Colonic mucosa (tissue), 4 donors: Measurements from ENCODE around the gene CD79B. TPM values are rescaled to one million over a fixed set of nuclear protein-coding genes. Genes with fewer than 3 reads are reported as not detected.

Experiments
- DNase-seq: peaks from one replicate; pipeline ENCODE4 v3.0.0-alpha.2; 2020
- H3K27ac ChIP-seq: fragments of 200-600 bp; one replicate; pipeline ENCODE4 v1.8.0; 2021
- H3K27me3 ChIP-seq: fragments of 200-600 bp; one replicate; pipeline ENCODE4 v1.8.0; 2021
- H3K36me3 ChIP-seq: fragments of 200-600 bp; one replicate; pipeline ENCODE4 v1.8.0; 2021
- H3K4me1 ChIP-seq: fragments of 200-600 bp; one replicate; pipeline ENCODE4 v1.8.0; 2021; ENCODE audit warnings: mild to moderate bottlenecking
- H3K4me3 ChIP-seq: fragments of 200-600 bp; one replicate; pipeline ENCODE4 v1.8.0; 2021
- H3K9ac ChIP-seq, 2 donors: one replicate each; pipeline ENCODE4 v1.7.0; 2013; ENCODE audit warnings: control low read depth in 2 of 2, low read depth in 2 of 2, low read length in 2 of 2
- H3K9me3 ChIP-seq: fragments of 200-600 bp; one replicate; pipeline ENCODE4 v1.8.0; 2021
- intact Hi-C: fragments of 100-400 bp; cut with DNase I; formaldehyde crosslinking; loops from one replicate; pipeline ENCODE4 v1.14.1; 2022
- total RNA-seq, 2 donors: library from RNA; stranded (reverse); fragmentation: NEBNext Ultra II Directional in 1 of 2; extraction: Animal tissue kit (Norgen Biotek cat#: 25700) in 1 of 2; gene quantifications; one replicate each; pipeline ENCODE4 v1.2.1, GENCODE V29; 2021
- TF ChIP-seq, protein P1 (sequence below): fragments of 200-600 bp; IDR thresholded peaks from one replicate; pipeline ENCODE4 v1.8.0; 2022; ENCODE audit warnings: antibody characterized with exemption, mild to moderate bottlenecking
- donor health status: healthy.
- donor health status: DM: no; HTN: no; CAD: no.
- donor health status: DM: no; HTN: no; CAD: no.

The CD79B gene
- total RNA-seq, 2 donors from 2014 or later, result 1.5 to 1.7 TPM

DNA sequence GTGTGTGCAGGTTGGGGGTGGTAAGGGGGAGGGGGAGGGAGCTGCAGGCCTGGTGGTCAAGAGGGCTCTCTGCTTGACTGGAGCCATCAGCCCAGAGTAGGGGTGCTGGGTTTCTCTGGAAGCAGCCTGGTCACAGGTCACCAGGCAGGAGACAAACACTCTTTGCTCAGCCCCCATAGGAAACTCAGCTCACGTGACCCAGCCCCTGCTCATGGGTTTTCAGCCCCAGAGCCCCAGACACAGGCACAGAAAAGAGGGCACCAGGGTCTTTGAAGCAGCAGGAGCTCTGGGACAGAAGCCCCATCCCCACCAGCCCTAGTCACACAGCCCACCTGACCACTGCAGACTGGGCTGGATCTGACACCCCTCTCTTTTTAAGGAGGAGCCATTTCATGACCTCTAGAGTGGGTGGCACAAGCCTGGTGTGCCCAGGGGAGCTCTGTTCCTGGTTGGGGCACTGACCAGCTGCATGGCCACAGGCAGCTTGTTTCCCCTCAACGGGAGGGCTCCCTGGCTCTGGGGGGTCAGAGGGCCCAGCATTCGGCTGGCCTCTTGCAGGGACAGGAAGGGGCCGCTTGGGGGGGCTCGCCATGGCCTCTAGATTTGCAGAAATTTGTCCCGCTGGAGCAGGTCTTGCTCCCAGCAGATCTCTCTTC lies 13.8 kb upstream of the CD79B start:
- H3K4me3 ChIP-seq, result no peak overlapping the region
- intact Hi-C loops, result no loop called here
- H3K27ac ChIP-seq, result no peak overlapping the region
- no peak overlapping the region for H3K9ac ChIP-seq
- TF ChIP-seq, protein P1, sequence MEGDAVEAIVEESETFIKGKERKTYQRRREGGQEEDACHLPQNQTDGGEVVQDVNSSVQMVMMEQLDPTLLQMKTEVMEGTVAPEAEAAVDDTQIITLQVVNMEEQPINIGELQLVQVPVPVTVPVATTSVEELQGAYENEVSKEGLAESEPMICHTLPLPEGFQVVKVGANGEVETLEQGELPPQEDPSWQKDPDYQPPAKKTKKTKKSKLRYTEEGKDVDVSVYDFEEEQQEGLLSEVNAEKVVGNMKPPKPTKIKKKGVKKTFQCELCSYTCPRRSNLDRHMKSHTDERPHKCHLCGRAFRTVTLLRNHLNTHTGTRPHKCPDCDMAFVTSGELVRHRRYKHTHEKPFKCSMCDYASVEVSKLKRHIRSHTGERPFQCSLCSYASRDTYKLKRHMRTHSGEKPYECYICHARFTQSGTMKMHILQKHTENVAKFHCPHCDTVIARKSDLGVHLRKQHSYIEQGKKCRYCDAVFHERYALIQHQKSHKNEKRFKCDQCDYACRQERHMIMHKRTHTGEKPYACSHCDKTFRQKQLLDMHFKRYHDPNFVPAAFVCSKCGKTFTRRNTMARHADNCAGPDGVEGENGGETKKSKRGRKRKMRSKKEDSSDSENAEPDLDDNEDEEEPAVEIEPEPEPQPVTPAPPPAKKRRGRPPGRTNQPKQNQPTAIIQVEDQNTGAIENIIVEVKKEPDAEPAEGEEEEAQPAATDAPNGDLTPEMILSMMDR, result no peak
- DNase-seq, result no peak
- H3K4me1 ChIP-seq, result no peaks in the 10 kb centered on the region
- no peaks in the 10 kb centered on the region for H3K36me3 ChIP-seq
- no peaks in the 10 kb centered on the region for H3K9me3 ChIP-seq
- H3K27me3 ChIP-seq, result no peaks in the 10 kb centered on the region

DNA sequence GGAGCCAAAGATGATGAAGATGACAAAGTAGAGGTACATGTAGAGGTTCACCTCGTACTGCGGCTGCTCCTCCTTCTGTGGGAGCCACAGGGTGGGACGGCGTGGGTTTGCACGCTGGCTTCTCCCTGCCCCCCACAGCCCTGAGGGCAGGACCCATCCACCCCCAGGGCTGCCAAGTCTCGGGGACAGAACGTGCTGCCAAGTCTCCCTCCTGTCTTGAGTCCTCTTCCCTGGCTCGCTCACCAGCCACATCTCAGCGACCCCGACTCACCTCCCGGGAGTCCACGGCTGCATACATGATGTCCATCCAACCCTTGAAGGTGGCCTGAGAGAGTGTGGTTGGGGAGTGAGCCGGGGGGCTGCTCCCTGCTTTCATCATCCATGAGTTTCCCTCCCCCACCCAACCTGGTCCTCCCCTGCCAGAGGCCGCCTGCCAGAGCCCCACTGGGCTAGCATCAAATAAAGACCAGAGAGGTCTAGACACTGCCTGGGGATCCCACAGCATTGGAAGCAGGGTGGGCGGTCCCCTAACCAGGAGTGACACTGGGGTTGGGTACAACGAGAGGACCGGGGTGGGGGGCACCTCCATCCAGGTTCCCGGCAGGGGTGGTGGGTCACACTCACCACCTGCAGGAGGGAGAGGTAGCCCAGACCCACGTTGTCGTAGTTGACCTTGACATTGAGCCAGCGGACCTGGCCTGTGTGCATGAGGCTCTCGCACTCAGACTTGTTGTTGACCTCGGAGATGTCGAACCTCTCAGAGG lies 12.8 kb upstream of the CD79B start:
- no peak for DNase-seq
- H3K27me3 ChIP-seq, result no peaks in the 10 kb centered on the region
- intact Hi-C loops, result no loop called here
- no peaks in the 10 kb centered on the region for H3K9me3 ChIP-seq
- H3K9ac ChIP-seq, result no peak overlapping the region
- no peaks in the 10 kb centered on the region for H3K4me1 ChIP-seq
- no peak overlapping the region for H3K4me3 ChIP-seq
- H3K36me3 ChIP-seq, result no peaks in the 10 kb centered on the region
- H3K27ac ChIP-seq, result no peak overlapping the region
- TF ChIP-seq, protein P1, result no peak

DNA sequence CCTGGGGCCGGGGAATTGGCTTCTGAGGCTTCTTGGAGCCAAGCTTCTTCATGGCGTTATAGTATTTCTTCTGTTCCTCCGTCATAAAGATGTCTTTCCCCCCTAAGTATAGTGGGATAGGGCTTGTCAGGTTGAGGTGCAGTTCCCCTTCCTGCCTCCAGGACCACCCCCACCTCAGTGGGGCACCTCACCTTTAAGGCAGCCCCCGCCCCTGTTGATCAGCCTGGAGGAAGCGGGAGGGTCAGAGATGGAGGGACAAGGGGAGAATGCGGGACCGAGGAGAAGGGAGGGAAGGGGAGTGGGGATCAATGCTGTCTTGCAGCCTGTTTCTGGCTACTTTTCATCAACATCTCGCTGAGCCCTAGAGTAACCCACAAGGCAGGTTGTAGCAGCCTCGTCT lies 11.6 kb upstream of the CD79B start:
- TF ChIP-seq, protein P1, result no peak
- Histone ChIP-seq H3K27ac (no peak overlapping the region), H3K9me3 (no peaks in the 10 kb centered on the region), H3K27me3 (no peaks in the 10 kb centered on the region), H3K4me1 (no peaks in the 10 kb centered on the region), H3K4me3 (no peak overlapping the region), H3K9ac (no peak overlapping the region), H3K36me3 (no peaks in the 10 kb centered on the region)
- intact Hi-C loops, result no loop called here
- DNase-seq, result no peak

DNA sequence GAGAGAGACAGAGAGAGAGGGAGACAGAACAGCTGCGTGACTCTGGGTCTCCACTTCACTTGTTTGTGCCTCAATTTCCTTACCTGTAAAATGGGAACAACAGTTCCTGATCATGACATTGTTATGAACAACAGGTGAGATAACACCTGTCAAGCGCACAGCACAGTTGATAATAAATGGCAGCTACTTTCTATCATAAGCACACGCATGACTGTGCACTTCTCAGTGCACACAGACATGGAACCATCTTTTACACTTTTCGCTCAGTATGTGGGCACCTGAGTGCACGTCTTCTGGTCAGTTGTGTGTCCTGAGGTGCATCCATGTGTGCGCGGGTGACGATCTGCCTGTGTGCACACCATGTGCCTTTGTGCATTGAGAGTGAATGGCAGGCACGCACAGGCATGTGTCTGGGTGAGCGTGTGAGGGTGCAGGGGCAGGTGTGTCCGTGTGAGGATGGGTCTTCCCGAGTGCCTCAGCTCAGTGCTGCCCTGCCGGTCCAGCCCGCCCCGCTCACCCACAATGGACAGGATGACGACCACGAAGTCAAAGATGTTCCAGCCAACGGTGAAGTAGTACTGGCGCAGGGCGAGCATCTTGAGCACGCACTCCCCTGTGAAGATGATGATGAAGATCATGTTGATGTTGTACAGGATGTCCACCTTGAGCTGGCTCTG lies 10.3 kb upstream of the CD79B start:
- Histone ChIP-seq H3K9me3 (no peaks in the 10 kb centered on the region), H3K4me3 (no peak overlapping the region), H3K4me1 (no peaks in the 10 kb centered on the region), H3K36me3 (no peaks in the 10 kb centered on the region), H3K27ac (no peak overlapping the region), H3K9ac (no peak overlapping the region), H3K27me3 (no peaks in the 10 kb centered on the region)
- no peak for DNase-seq
- TF ChIP-seq, protein P1, result no peak
- intact Hi-C loops, result no loop called here

DNA sequence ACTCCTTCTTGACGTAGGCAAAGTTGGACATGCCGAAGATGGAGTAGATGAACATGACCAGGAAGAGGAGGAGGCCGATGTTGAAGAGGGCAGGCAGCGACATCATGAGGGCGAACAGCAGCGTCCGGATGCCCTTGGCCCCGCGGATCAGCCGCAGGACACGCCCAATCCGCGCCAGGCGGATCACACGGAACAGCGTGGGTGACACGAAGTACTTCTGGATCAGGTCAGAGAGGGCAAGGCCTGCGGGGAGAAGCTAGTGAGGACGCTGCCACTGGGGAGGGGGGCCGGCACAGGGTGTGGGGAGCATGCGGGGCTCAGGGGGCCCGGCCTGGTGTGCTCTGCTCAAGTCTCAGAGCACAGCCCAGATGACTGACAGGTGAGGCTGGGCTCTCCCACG lies 9.6 kb upstream of the CD79B start:
- intact Hi-C loops, result no loop called here
- no peak for DNase-seq
- H3K4me1 ChIP-seq, result no peaks in the 10 kb centered on the region

More for the DNA sequence above, 9.6 kb upstream of the CD79B start:
- no peaks in the 10 kb centered on the region for H3K27me3 ChIP-seq
- H3K36me3 ChIP-seq, result no peaks in the 10 kb centered on the region
- TF ChIP-seq, protein P1, result no peak
- no peak overlapping the region for H3K4me3 ChIP-seq
- no peak overlapping the region for H3K9ac ChIP-seq
- H3K9me3 ChIP-seq, result no peaks in the 10 kb centered on the region
- H3K27ac ChIP-seq, result no peak overlapping the region
